ENCODE data around the gene CST3. TPM values are rescaled to one million over a fixed set of nuclear protein-coding genes. Genes with fewer than 3 reads are reported as not detected.

CST3 gene
- total and polyA plus RNA-seq, 10 of the 15 experiments (the other 5 are each of a cell fraction or from before 2014, with no cell fraction given), result 11.8 to 127 (median 57.8) TPM

DNA sequence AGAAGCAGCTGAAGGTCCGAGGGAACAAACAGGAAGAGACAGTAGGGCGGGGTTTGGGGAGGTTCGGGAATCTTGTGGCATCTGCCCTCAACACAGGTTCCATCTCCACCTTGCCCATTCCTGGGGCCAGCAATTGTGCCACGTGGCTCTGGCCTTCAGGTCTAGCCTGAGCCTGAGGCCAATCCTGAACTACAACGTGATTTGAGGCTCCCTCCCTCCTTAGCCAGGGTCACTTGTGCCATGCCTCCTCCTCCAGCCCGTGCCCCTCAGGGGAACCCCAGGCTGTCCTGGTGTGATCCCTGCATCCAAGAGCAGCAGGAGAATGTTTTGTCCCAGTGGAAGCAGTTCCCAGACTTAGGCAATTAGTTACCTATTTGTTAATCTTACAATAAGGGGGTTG, 35.1 kb downstream of the CST3 start (continued):
- TF ChIP-seq, protein P1, sequence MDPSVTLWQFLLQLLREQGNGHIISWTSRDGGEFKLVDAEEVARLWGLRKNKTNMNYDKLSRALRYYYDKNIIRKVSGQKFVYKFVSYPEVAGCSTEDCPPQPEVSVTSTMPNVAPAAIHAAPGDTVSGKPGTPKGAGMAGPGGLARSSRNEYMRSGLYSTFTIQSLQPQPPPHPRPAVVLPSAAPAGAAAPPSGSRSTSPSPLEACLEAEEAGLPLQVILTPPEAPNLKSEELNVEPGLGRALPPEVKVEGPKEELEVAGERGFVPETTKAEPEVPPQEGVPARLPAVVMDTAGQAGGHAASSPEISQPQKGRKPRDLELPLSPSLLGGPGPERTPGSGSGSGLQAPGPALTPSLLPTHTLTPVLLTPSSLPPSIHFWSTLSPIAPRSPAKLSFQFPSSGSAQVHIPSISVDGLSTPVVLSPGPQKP (IDR thresholded peaks at IDR 0.05; ENCODE audit: low read depth, low read length), result no peak

DNA sequence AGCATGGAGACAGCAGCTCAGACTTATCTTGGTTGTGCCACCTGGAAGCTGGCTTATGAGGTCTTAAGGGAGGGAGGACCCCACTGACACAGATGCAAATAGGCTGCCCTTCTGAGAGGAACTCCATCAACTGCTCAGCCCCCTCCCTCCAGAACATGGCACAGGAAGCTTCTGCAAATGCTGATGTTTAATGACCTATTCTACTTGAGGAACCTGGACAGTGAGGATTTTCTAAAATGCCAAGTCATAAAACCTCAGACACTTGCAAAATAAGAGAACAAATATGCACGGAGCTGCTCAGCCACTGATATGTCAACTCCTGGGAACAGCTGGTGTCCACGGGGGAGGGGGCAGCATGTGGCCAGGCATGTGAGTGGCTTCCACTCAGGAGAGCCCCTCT, 35.5 kb downstream of the CST3 start:
- intact Hi-C loops (cut with micrococcal nuclease; ENCODE audit: unreplicated experiment) (loop anchor here (10.0 kb wide), 1 partner anchor 907 kb away; no protein-coding TSS in a partner anchor), in situ Hi-C loops (cut with MboI) (no loop called here)
- DNase-seq (ENCODE audit: low read depth, low spot score), result no peak
- 4% methylated on average over 2 of the region's 2 CpGs for WGBS (ENCODE audit: insufficient coverage, insufficient replicate concordance, low lambda C conversion rate, missing lambda C conversion rate)
- Histone ChIP-seq H2AFZ (ENCODE audit: control insufficient read depth, low read depth, low read length) (no peak overlapping the region), H3K27me3 (replicated peaks in 1 of 2; ENCODE audit: control insufficient read depth in 2 of 2, insufficient read depth in 2 of 2, low read length in 1 of 2) (no peaks in the 10 kb centered on the region), H3K79me2 (ENCODE audit: control insufficient read depth, insufficient read depth, low read length) (no peaks in the 10 kb centered on the region), H4K20me1 (ENCODE audit: control insufficient read depth, insufficient read depth) (no peaks in the 10 kb centered on the region), H3K4me3 (no peak overlapping the region), H3K9ac (ENCODE audit: control insufficient read depth, insufficient read depth, low read length) (no peak overlapping the region), H3K36me3 (ENCODE audit: control insufficient read depth in 2 of 2, insufficient read depth in 2 of 2, low read length in 1 of 2) (no peaks in the 10 kb centered on the region), H3K4me1 (ENCODE audit: control insufficient read depth, insufficient read depth, low read length) (no peaks in the 10 kb centered on the region), H3K9me3 (replicated peaks; ENCODE audit: control insufficient read depth, insufficient read depth, low read length) (no peaks in the 10 kb centered on the region), H3K4me2 (ENCODE audit: control insufficient read depth, insufficient read depth) (no peak overlapping the region), H3K27ac (ENCODE audit: control insufficient read depth, insufficient read depth) (no peak overlapping the region)
- TF ChIP-seq, protein P2, sequence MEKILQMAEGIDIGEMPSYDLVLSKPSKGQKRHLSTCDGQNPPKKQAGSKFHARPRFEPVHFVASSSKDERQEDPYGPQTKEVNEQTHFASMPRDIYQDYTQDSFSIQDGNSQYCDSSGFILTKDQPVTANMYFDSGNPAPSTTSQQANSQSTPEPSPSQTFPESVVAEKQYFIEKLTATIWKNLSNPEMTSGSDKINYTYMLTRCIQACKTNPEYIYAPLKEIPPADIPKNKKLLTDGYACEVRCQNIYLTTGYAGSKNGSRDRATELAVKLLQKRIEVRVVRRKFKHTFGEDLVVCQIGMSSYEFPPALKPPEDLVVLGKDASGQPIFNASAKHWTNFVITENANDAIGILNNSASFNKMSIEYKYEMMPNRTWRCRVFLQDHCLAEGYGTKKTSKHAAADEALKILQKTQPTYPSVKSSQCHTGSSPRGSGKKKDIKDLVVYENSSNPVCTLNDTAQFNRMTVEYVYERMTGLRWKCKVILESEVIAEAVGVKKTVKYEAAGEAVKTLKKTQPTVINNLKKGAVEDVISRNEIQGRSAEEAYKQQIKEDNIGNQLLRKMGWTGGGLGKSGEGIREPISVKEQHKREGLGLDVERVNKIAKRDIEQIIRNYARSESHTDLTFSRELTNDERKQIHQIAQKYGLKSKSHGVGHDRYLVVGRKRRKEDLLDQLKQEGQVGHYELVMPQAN (conservative IDR thresholded peaks at IDR 0.05), result no peak
- no peak for TF ChIP-seq HDGF (IDR thresholded peaks at IDR 0.05)
- no peak for TF ChIP-seq IKZF1 (conservative IDR thresholded peaks at IDR 0.05)
- no peak for TF ChIP-seq CEBPB (IDR thresholded peaks at IDR 0.05; ENCODE audit: borderline replicate concordance in 1 of 2, low read depth in 2 of 2, low read length in 2 of 2)
- no peak for TF ChIP-seq YY1 (IDR thresholded peaks at IDR 0.05; ENCODE audit: low read depth, low read length)
- no peak for TF ChIP-seq SUPT20H (IDR thresholded peaks at IDR 0.05; ENCODE audit: borderline replicate concordance, control insufficient read depth, low read depth, low read length)
- TF ChIP-seq TARDBP (IDR thresholded peaks at IDR 0.05; ENCODE audit: borderline replicate concordance), result no peak
- no peak for TF ChIP-seq JUND (IDR thresholded peaks at IDR 0.05; ENCODE audit: low read depth, low read length)
- no peak for TF ChIP-seq SMC3 (IDR thresholded peaks at IDR 0.05; ENCODE audit: borderline replicate concordance, low read length)
- TF ChIP-seq BRCA1 (IDR thresholded peaks at IDR 0.05; ENCODE audit: low read depth, low read length), result no peak
- no peak for TF ChIP-seq RFX5 (IDR thresholded peaks at IDR 0.05; ENCODE audit: low read depth, low read length)
- TF ChIP-seq MEF2A (IDR thresholded peaks at IDR 0.05; ENCODE audit: insufficient read depth, low read depth, low read length), result no peak
- TF ChIP-seq YBX1 (IDR thresholded peaks at IDR 0.05), result no peak
- no peak for TF ChIP-seq ZNF24 (IDR thresholded peaks at IDR 0.05)
- no peak for TF ChIP-seq SIN3A (IDR thresholded peaks at IDR 0.05; ENCODE audit: low read depth, low read length)
- TF ChIP-seq, protein P3, sequence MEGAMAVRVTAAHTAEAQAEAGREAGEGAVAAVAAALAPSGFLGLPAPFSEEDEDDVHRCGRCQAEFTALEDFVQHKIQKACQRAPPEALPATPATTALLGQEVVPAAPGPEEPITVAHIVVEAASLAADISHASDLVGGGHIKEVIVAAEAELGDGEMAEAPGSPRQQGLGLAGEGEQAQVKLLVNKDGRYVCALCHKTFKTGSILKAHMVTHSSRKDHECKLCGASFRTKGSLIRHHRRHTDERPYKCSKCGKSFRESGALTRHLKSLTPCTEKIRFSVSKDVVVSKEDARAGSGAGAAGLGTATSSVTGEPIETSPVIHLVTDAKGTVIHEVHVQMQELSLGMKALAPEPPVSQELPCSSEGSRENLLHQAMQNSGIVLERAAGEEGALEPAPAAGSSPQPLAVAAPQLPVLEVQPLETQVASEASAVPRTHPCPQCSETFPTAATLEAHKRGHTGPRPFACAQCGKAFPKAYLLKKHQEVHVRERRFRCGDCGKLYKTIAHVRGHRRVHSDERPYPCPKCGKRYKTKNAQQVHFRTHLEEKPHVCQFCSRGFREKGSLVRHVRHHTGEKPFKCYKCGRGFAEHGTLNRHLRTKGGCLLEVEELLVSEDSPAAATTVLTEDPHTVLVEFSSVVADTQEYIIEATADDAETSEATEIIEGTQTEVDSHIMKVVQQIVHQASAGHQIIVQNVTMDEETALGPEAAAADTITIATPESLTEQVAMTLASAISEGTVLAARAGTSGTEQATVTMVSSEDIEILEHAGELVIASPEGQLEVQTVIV (IDR thresholded peaks at IDR 0.05; ENCODE audit: borderline replicate concordance, partially characterized antibody), result no peak
- no peak for FAIRE-seq
- POLR2A ChIA-PET, result no interaction called here
- SMC1A ChIA-PET (ENCODE audit: uncharacterized antibody, unreplicated experiment), result interaction anchor here (1.0 kb wide), 1 partner anchor 160 kb away, joined by 4 read pairs; no protein-coding TSS in a partner anchor
- RAD21 ChIA-PET (ENCODE audit: unreplicated experiment), result interaction anchor here (1.0 kb wide), 1 partner anchor 21 kb away, joined by 3 read pairs; no protein-coding TSS in a partner anchor
- no TSS peak for BruUV-seq (replicated peaks)
- CTCF ChIA-PET, result no interaction called here
- ATAC-seq, result no peak

All from GM12878 (cell line).